ENCODE measurements around the gene CNNM4.

CNNM4 gene

GRCh38 chr2:96822786-96823185, 62.1 kb downstream of the CNNM4 start:
- Histone ChIP-seq H3K36me3 (ENCODE audit: control insufficient read depth, insufficient read depth, low read length) (peaks cover 17% of the 10 kb centered on the region), H3K27ac (ENCODE audit: low read length) (no peak overlapping the region), H3K4me1 (ENCODE audit: control insufficient read depth, insufficient read depth, low read length) (0 out of 2 replicates have a peak, but pooled peaks cover 1% of the 10 kb centered on the region), H3K27me3 (ENCODE audit: control insufficient read depth, insufficient read depth, low read length) (no peaks in the 10 kb centered on the region), H3K9me3 (ENCODE audit: control insufficient read depth, insufficient read depth, low read length) (no peaks in the 10 kb centered on the region), H3K4me3 (ENCODE audit: low read length) (no peak overlapping the region)
- WGBS (ENCODE audit: insufficient coverage, insufficient read length) = no CpG with 5 or more reads among the region's 4 CpGs
- no peak for DNase-seq (ENCODE audit: low read depth, low spot score)

GRCh38 chr2:96823198-96823597, 62.5 kb downstream of the CNNM4 start:
- H3K36me3 ChIP-seq (ENCODE audit: control insufficient read depth, insufficient read depth, low read length) = peaks cover 20% of the 10 kb centered on the region
- WGBS (ENCODE audit: insufficient coverage, insufficient read length) = no CpG with 5 or more reads among the region's 11 CpGs

GRCh38 chr2:96824079-96824870, 63.6 kb downstream of the CNNM4 start:
- Histone ChIP-seq H3K4me3 (ENCODE audit: low read length) (no peak overlapping the region), H3K36me3 (ENCODE audit: control insufficient read depth, insufficient read depth, low read length) (peaks cover 28% of the 10 kb centered on the region), H3K27me3 (ENCODE audit: control insufficient read depth, insufficient read depth, low read length) (no peaks in the 10 kb centered on the region), H3K27ac (ENCODE audit: low read length) (no peak overlapping the region), H3K9me3 (ENCODE audit: control insufficient read depth, insufficient read depth, low read length) (no peaks in the 10 kb centered on the region), H3K4me1 (ENCODE audit: control insufficient read depth, insufficient read depth, low read length) (no peaks in the 10 kb centered on the region)
- no peak for DNase-seq (ENCODE audit: low read depth, low spot score)
- WGBS (ENCODE audit: insufficient coverage, insufficient read length) = no CpG with 5 or more reads among the region's 6 CpGs

More at GRCh38 chr2:96823198-96823597, 62.5 kb downstream of the CNNM4 start:
- no peak for DNase-seq (ENCODE audit: low read depth, low spot score)
- Histone ChIP-seq H3K4me3 (ENCODE audit: low read length) (no peak overlapping the region), H3K9me3 (ENCODE audit: control insufficient read depth, insufficient read depth, low read length) (no peaks in the 10 kb centered on the region), H3K4me1 (ENCODE audit: control insufficient read depth, insufficient read depth, low read length) (no peaks in the 10 kb centered on the region), H3K27ac (ENCODE audit: low read length) (no peak overlapping the region), H3K27me3 (ENCODE audit: control insufficient read depth, insufficient read depth, low read length) (no peaks in the 10 kb centered on the region)

GRCh38 chr2:96825057-96825456, 64.4 kb downstream of the CNNM4 start:
- Histone ChIP-seq H3K27me3 (ENCODE audit: control insufficient read depth, insufficient read depth, low read length) (no peaks in the 10 kb centered on the region), H3K9me3 (ENCODE audit: control insufficient read depth, insufficient read depth, low read length) (no peaks in the 10 kb centered on the region), H3K36me3 (ENCODE audit: control insufficient read depth, insufficient read depth, low read length) (peaks cover 31% of the 10 kb centered on the region), H3K4me3 (ENCODE audit: low read length) (no peak overlapping the region), H3K4me1 (ENCODE audit: control insufficient read depth, insufficient read depth, low read length) (no peaks in the 10 kb centered on the region), H3K27ac (ENCODE audit: low read length) (no peak overlapping the region)
- no peak for DNase-seq (ENCODE audit: low read depth, low spot score)
- no CpG with 5 or more reads among the region's 14 CpGs for WGBS (ENCODE audit: insufficient coverage, insufficient read length)

- WGBS (ENCODE audit: insufficient coverage, insufficient read length) = no CpG with 5 or more reads among the region's 22 CpGs
- Histone ChIP-seq H3K9me3 (ENCODE audit: control insufficient read depth, insufficient read depth, low read length) (no peaks in the 10 kb centered on the region), H3K4me1 (ENCODE audit: control insufficient read depth, insufficient read depth, low read length) (no peaks in the 10 kb centered on the region), H3K27ac (ENCODE audit: low read length) (no peak overlapping the region), H3K4me3 (ENCODE audit: low read length) (no peak overlapping the region), H3K27me3 (ENCODE audit: control insufficient read depth, insufficient read depth, low read length) (no peaks in the 10 kb centered on the region), H3K36me3 (ENCODE audit: control insufficient read depth, insufficient read depth, low read length) (peaks cover 36% of the 10 kb centered on the region)
- DNase-seq (ENCODE audit: low read depth, low spot score) = no peak
These were observed 66.0 kb downstream of the CNNM4 start for GRCh38 chr2:96826546-96827278.

- H3K4me1 ChIP-seq (ENCODE audit: control insufficient read depth, insufficient read depth, low read length) = no peaks in the 10 kb centered on the region
- WGBS (ENCODE audit: insufficient coverage, insufficient read length) = no CpG with 5 or more reads among the region's 14 CpGs
- H3K27ac ChIP-seq (ENCODE audit: low read length) = no peak overlapping the region
- DNase-seq (ENCODE audit: low read depth, low spot score) = no peak
- no peaks in the 10 kb centered on the region for H3K27me3 ChIP-seq (ENCODE audit: control insufficient read depth, insufficient read depth, low read length)
- H3K36me3 ChIP-seq (ENCODE audit: control insufficient read depth, insufficient read depth, low read length) = peaks cover 36% of the 10 kb centered on the region
- H3K4me3 ChIP-seq (ENCODE audit: low read length) = no peak overlapping the region
- H3K9me3 ChIP-seq (ENCODE audit: control insufficient read depth, insufficient read depth, low read length) = no peaks in the 10 kb centered on the region
These were observed 67.7 kb downstream of the CNNM4 start for GRCh38 chr2:96828436-96828835.

GRCh38 chr2:96828874-96829273, 68.2 kb downstream of the CNNM4 start:
- Histone ChIP-seq H3K27me3 (ENCODE audit: control insufficient read depth, insufficient read depth, low read length) (no peaks in the 10 kb centered on the region), H3K36me3 (ENCODE audit: control insufficient read depth, insufficient read depth, low read length) (peaks cover 36% of the 10 kb centered on the region), H3K9me3 (ENCODE audit: control insufficient read depth, insufficient read depth, low read length) (no peaks in the 10 kb centered on the region), H3K27ac (ENCODE audit: low read length) (no peak overlapping the region), H3K4me1 (ENCODE audit: control insufficient read depth, insufficient read depth, low read length) (no peaks in the 10 kb centered on the region), H3K4me3 (ENCODE audit: low read length) (no peak overlapping the region)
- DNase-seq (ENCODE audit: low read depth, low spot score) = no peak
- no CpG with 5 or more reads among the region's 13 CpGs for WGBS (ENCODE audit: insufficient coverage, insufficient read length)

GRCh38 chr2:96830044-96830562, 69.4 kb downstream of the CNNM4 start:
- no peak for DNase-seq (ENCODE audit: low read depth, low spot score)
- no peak overlapping the region for H3K4me3 ChIP-seq (ENCODE audit: low read length)
- peaks cover 34% of the 10 kb centered on the region for H3K36me3 ChIP-seq (ENCODE audit: control insufficient read depth, insufficient read depth, low read length)
- H3K27ac ChIP-seq (ENCODE audit: low read length) = no peak overlapping the region
- no CpG with 5 or more reads among the region's 5 CpGs for WGBS (ENCODE audit: insufficient coverage, insufficient read length)
- no peaks in the 10 kb centered on the region for H3K27me3 ChIP-seq (ENCODE audit: control insufficient read depth, insufficient read depth, low read length)
- H3K4me1 ChIP-seq (ENCODE audit: control insufficient read depth, insufficient read depth, low read length) = no peaks in the 10 kb centered on the region
- no peaks in the 10 kb centered on the region for H3K9me3 ChIP-seq (ENCODE audit: control insufficient read depth, insufficient read depth, low read length)

- Histone ChIP-seq H3K4me1 (ENCODE audit: control insufficient read depth, insufficient read depth, low read length) (no peaks in the 10 kb centered on the region), H3K4me3 (ENCODE audit: low read length) (no peak overlapping the region), H3K27me3 (ENCODE audit: control insufficient read depth, insufficient read depth, low read length) (no peaks in the 10 kb centered on the region), H3K27ac (ENCODE audit: low read length) (no peak overlapping the region), H3K9me3 (ENCODE audit: control insufficient read depth, insufficient read depth, low read length) (no peaks in the 10 kb centered on the region), H3K36me3 (ENCODE audit: control insufficient read depth, insufficient read depth, low read length) (peaks cover 27% of the 10 kb centered on the region)
- DNase-seq (ENCODE audit: low read depth, low spot score) = no peak
- no CpG with 5 or more reads among the region's 10 CpGs for WGBS (ENCODE audit: insufficient coverage, insufficient read length)
These were observed 71.0 kb downstream of the CNNM4 start for GRCh38 chr2:96831679-96832078.

GRCh38 chr2:96832408-96832753, 71.7 kb downstream of the CNNM4 start:
- no CpG with 5 or more reads among the region's 11 CpGs for WGBS (ENCODE audit: insufficient coverage, insufficient read length)
- Histone ChIP-seq H3K27me3 (ENCODE audit: control insufficient read depth, insufficient read depth, low read length) (no peaks in the 10 kb centered on the region), H3K36me3 (ENCODE audit: control insufficient read depth, insufficient read depth, low read length) (peaks cover 23% of the 10 kb centered on the region), H3K27ac (ENCODE audit: low read length) (no peak overlapping the region), H3K9me3 (ENCODE audit: control insufficient read depth, insufficient read depth, low read length) (no peaks in the 10 kb centered on the region), H3K4me3 (ENCODE audit: low read length) (no peak overlapping the region), H3K4me1 (ENCODE audit: control insufficient read depth, insufficient read depth, low read length) (no peaks in the 10 kb centered on the region)
- DNase-seq (ENCODE audit: low read depth, low spot score) = no peak
